MCF 10A (cell line): ENCODE measurements around the gene NOC2L. TPM values are rescaled to one million over a fixed set of nuclear protein-coding genes. Genes with fewer than 3 reads are reported as not detected.

Experiments used
- BruUV-seq: library from RNA; stranded (reverse); fragments of 400-500 nt; replicated peaks from 2 replicates; lab custom pipeline; 2021; lab: Mats Ljungman, UMichigan
- CTCF ChIA-PET: fragments of 300-600 bp; sonication (Branson Sonifier 250); formaldehyde crosslinking; extraction: SDS; loops from one replicate; lab custom pipeline; 2021; ENCODE audit warnings: antibody characterized with exemption, inconsistent platforms; lab: Yijun Ruan, JAX
- POLR2A ChIA-PET: fragments of 300-600, 350-650 bp; sonication (Branson Sonifier 250); formaldehyde crosslinking; extraction: SDS; loops from one replicate; lab custom pipeline; 2020; ENCODE audit warnings: antibody characterized with exemption, inconsistent platforms; lab: Yijun Ruan, JAX
- DNase-seq: peaks from one replicate; pipeline ENCODE4 v3.0.0-alpha.2; 2018; ENCODE audit not compliant: unreplicated experiment
- H3K27ac Mint-ChIP-seq: one replicate; pipeline ENCODE4 v1.8.0; 2022; ENCODE audit warnings: mild to moderate bottlenecking, low read depth, mixed read lengths; ENCODE audit not compliant: unreplicated experiment
- H3K27me3 Mint-ChIP-seq: one replicate; pipeline ENCODE4 v1.8.0; 2022; ENCODE audit warnings: mixed read lengths; ENCODE audit not compliant: insufficient read depth, unreplicated experiment
- H3K36me3 Mint-ChIP-seq: one replicate; pipeline ENCODE4 v1.8.0; 2022; ENCODE audit warnings: mild to moderate bottlenecking, moderate library complexity, mixed read lengths; ENCODE audit not compliant: insufficient read depth, unreplicated experiment
- H3K4me1 Mint-ChIP-seq: one replicate; pipeline ENCODE4 v1.8.0; 2022; ENCODE audit warnings: mixed read lengths; ENCODE audit not compliant: insufficient read depth, unreplicated experiment
- H3K4me3 Mint-ChIP-seq: one replicate; pipeline ENCODE4 v1.8.0; 2022; ENCODE audit warnings: mild to moderate bottlenecking, moderate library complexity, mixed read lengths; ENCODE audit not compliant: unreplicated experiment
- H3K9me3 Mint-ChIP-seq: one replicate; pipeline ENCODE4 v1.8.0; 2022; ENCODE audit warnings: mixed read lengths; ENCODE audit not compliant: unreplicated experiment
- CTCF ChIP-seq: fragments of 200-600 bp; IDR thresholded peaks from one replicate; pipeline ENCODE4 v1.8.0; 2022; ENCODE audit warnings: antibody characterized with exemption, mild to moderate bottlenecking; ENCODE audit not compliant: unreplicated experiment
- intact Hi-C: fragments of 100-400 bp; cut with micrococcal nuclease; formaldehyde crosslinking; loops from 2 replicates; pipeline ENCODE4 v1.14.1; 2022
- total RNA-seq: library from RNA; stranded (reverse); gene quantifications from 2 replicates; pipeline ENCODE4 v1.2.3, GENCODE V29; 2022

NOC2L gene
- total RNA-seq, 1 experiment from 2014 or later, result 136 TPM

- no TSS peak for BruUV-seq
- no peak overlapping the region for H3K4me3 Mint-ChIP-seq
- peaks cover 68% of the 10 kb centered on the region for H3K27me3 Mint-ChIP-seq
- intact Hi-C loops, result no loop called here
- no peaks in the 10 kb centered on the region for H3K9me3 Mint-ChIP-seq
- no peak overlapping the region for H3K27ac Mint-ChIP-seq
- ChIA-PET POLR2A (no interaction called here), CTCF (interaction anchor here (0.6 to 2.5 kb wide), 2 partner anchors 9 to 13 kb away, joined by 3 to 9 read pairs; no protein-coding TSS in a partner anchor)
- peaks cover 8% of the 10 kb centered on the region for H3K4me1 Mint-ChIP-seq
- peaks cover 10% of the 10 kb centered on the region for H3K36me3 Mint-ChIP-seq
- no peak for TF ChIP-seq CTCF
- no peak for DNase-seq
Observed at GRCh38 chr1:913491-914130, 45.4 kb downstream of the NOC2L start.

DNA sequence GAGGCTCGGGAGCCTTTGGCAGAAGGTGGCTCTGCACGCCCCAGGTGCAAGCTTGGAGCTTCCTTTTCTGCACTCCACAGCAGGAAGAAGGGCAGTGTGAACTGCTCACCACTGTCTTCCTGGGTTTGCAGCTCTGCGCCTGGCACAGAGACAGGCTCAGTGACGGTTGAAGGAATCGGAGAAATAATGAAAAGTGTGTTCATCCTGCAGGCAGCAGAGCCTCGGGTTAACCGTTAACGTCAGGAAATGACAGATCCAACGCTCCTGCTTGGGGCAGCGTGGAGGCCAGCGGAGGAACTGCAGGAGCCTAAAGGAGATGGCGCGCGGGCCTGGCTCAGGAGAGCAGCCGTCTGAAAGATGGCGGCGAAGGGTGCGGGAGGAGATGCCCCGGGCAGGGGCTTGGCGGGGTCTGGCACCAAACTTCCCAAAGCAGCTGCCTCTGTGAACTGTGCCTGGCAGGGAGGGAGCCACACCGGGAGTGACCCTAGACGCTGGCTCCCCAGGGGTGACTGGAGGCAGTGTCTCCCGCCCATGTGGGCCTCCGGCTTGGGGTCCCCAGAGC is 46.2 kb downstream of the NOC2L start:
- DNase-seq, result no peak
- no TSS peak for BruUV-seq
- Mint-ChIP-seq H3K9me3 (no peaks in the 10 kb centered on the region), H3K4me3 (no peak overlapping the region), H3K27ac (no peak overlapping the region), H3K27me3 (peaks cover 60% of the 10 kb centered on the region), H3K36me3 (peaks cover 10% of the 10 kb centered on the region), H3K4me1 (peaks cover 13% of the 10 kb centered on the region)
- intact Hi-C loops, result no loop called here
- no peak for TF ChIP-seq CTCF
- ChIA-PET POLR2A (interaction anchor here (0.5 to 1.8 kb wide), 4 partner anchors 8 to 58 kb away, joined by 3 to 4 read pairs (median 4); partner anchors contain the start of gene NOC2L), CTCF (interaction anchor here (0.6 to 2.5 kb wide), 4 partner anchors 8 to 25 kb away, joined by 3 to 9 read pairs (median 4); no protein-coding TSS in a partner anchor)

DNA sequence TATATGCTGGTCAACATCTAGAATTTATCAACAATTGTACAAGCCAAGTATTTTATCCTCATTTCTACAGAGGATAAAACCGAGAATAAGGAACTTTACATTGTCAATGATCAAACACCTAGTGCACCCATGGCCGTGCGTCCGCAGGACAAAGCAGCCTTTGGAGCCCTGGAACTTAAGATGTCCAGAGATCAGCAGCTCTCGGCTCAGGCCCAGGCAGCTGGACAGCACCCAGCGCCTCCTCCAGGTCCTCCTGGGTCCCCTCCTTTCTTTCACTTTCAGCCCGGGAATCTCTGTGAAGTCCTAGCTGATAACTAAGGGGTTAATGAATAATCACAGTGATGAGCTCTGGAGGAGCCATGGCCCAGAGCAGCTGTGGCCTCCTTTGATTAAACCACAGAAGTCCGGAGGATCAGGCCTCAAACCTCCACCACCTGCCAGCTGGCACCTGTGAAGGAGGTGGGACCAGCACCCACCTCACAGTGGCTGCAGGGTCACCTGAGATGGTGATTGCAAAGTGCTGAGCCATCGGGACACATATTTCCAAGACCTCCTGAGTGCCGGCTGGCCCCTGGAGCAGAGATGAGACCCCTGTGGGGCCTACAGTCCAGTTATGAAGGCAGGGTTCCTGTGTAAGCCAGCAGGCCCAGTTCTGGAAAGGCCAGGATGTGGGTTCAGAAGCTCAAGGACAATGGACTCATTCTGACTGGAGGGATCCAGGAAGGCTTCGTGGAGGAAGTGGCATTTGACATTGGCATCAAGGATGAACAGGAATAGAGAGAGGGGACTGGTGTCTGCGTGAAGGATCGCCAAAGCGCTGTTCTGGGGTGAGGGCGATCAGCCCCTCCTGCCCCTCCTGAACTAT is 46.9 kb downstream of the NOC2L start:
- TF ChIP-seq CTCF, result no peak
- Mint-ChIP-seq H3K9me3 (no peaks in the 10 kb centered on the region), H3K4me1 (peaks cover 18% of the 10 kb centered on the region), H3K27ac (no peak overlapping the region), H3K27me3 (peaks cover 53% of the 10 kb centered on the region), H3K4me3 (no peak overlapping the region), H3K36me3 (peaks cover 10% of the 10 kb centered on the region)
- ChIA-PET CTCF (interaction anchor here (0.6 to 1.3 kb wide), 4 partner anchors 8 to 26 kb away, joined by 3 to 4 read pairs (median 4); no protein-coding TSS in a partner anchor), POLR2A (interaction anchor here (0.5 to 1.8 kb wide), 4 partner anchors 9 to 59 kb away, joined by 3 to 4 read pairs (median 4); partner anchors contain the start of gene NOC2L)
- intact Hi-C loops, result no loop called here
- DNase-seq, result no peak
- no TSS peak for BruUV-seq
